Stimulated activated effector memory CD8-positive, alpha-beta T cell treated with anti-CD3 and anti-CD28 coated beads, Interleukin-12 subunit alpha, Interleukin-12 subunit beta, amount 100 ng/mL, for 72 hours (primary cell): ENCODE measurements around the gene ST6GALNAC1.

Experiments
- ATAC-seq: fragments of 150-1000 bp; cut with Tn5 transposase; 2 replicates; pipeline ENCODE4 v1.10.0; 2021
- DNase-seq, 2 donors: peaks; one replicate each; pipeline ENCODE4 v3.0.0; 2021 to 2022; ENCODE audit warnings: low spot score in 2 of 2
- H3K27ac Mint-ChIP-seq: one replicate; pipeline ENCODE4 v1.8.0; 2022; ENCODE audit warnings: mild to moderate bottlenecking, mixed read lengths
- H3K36me3 Mint-ChIP-seq: one replicate; pipeline ENCODE4 v1.8.0; 2022; ENCODE audit warnings: mild to moderate bottlenecking, mixed read lengths
- H3K4me1 Mint-ChIP-seq: one replicate; pipeline ENCODE4 v1.8.0; 2022; ENCODE audit warnings: mixed read lengths
- H3K4me3 Mint-ChIP-seq: one replicate; pipeline ENCODE4 v1.8.0; 2022; ENCODE audit warnings: mild to moderate bottlenecking, mixed read lengths
- H3K9me3 Mint-ChIP-seq: one replicate; pipeline ENCODE4 v1.8.0; 2022; ENCODE audit warnings: mixed read lengths

Gene ST6GALNAC1

GRCh38 chr17:76667786-76668453 is 24.4 kb upstream of the ST6GALNAC1 start:
- peaks cover 24% of the 10 kb centered on the region for H3K4me1 Mint-ChIP-seq
- H3K4me3 Mint-ChIP-seq, result no peak overlapping the region
- peaks cover 7% of the 10 kb centered on the region for H3K36me3 Mint-ChIP-seq
- H3K9me3 Mint-ChIP-seq, result no peaks in the 10 kb centered on the region
- no peak for DNase-seq
- no peak overlapping the region for H3K27ac Mint-ChIP-seq
- ATAC-seq, result no peak

- Mint-ChIP-seq H3K4me3 (no peak overlapping the region), H3K36me3 (peaks cover 7% of the 10 kb centered on the region)
Observed at GRCh38 chr17:76667491-76667755, 23.9 kb upstream of the ST6GALNAC1 start.

GRCh38 chr17:76660656-76661042 is 17.1 kb upstream of the ST6GALNAC1 start:
- Mint-ChIP-seq H3K9me3 (no peaks in the 10 kb centered on the region), H3K27ac (peak overlapping the region; percentile 94), H3K4me1 (peaks cover 30% of the 10 kb centered on the region), H3K36me3 (peaks cover 4% of the 10 kb centered on the region), H3K4me3 (peak overlapping the region; percentile 62)
- ATAC-seq (no peak), DNase-seq (no peak)

More at GRCh38 chr17:76667491-76667755, 23.9 kb upstream of the ST6GALNAC1 start:
- Mint-ChIP-seq H3K27ac (no peak overlapping the region), H3K4me1 (peaks cover 21% of the 10 kb centered on the region), H3K9me3 (no peaks in the 10 kb centered on the region)
- no peak for ATAC-seq
- no peak for DNase-seq

- peak; percentile 92 for ATAC-seq
- Mint-ChIP-seq H3K36me3 (peaks cover 4% of the 10 kb centered on the region), H3K4me3 (peak overlapping the region; percentile 62), H3K4me1 (peaks cover 30% of the 10 kb centered on the region), H3K9me3 (no peaks in the 10 kb centered on the region), H3K27ac (peak overlapping the region; percentile 94)
- no peak for DNase-seq
Observed at GRCh38 chr17:76659928-76660655, 16.5 kb upstream of the ST6GALNAC1 start.

- peak overlapping the region; percentile 94 for H3K27ac Mint-ChIP-seq
- peaks cover 4% of the 10 kb centered on the region for H3K36me3 Mint-ChIP-seq
- H3K9me3 Mint-ChIP-seq, result no peaks in the 10 kb centered on the region
- H3K4me1 Mint-ChIP-seq, result peaks cover 30% of the 10 kb centered on the region
- ATAC-seq (peak; percentile 48), DNase-seq (no peak)
- H3K4me3 Mint-ChIP-seq, result peak overlapping the region; percentile 16
Observed at GRCh38 chr17:76658242-76658662, 14.7 kb upstream of the ST6GALNAC1 start.

GRCh38 chr17:76657505-76658241 is 14.1 kb upstream of the ST6GALNAC1 start:
- no peak for DNase-seq
- peak overlapping the region; percentile 94 for H3K27ac Mint-ChIP-seq
- no peaks in the 10 kb centered on the region for H3K9me3 Mint-ChIP-seq
- peaks cover 4% of the 10 kb centered on the region for H3K36me3 Mint-ChIP-seq
- H3K4me1 Mint-ChIP-seq, result peaks cover 30% of the 10 kb centered on the region
- H3K4me3 Mint-ChIP-seq, result no peak overlapping the region
- ATAC-seq, result no peak

- Mint-ChIP-seq H3K4me3 (no peak overlapping the region), H3K27ac (no peak overlapping the region), H3K36me3 (peaks cover under 1% of the 10 kb centered on the region), H3K9me3 (no peaks in the 10 kb centered on the region), H3K4me1 (peaks cover 24% of the 10 kb centered on the region)
- DNase-seq (no peak), ATAC-seq (no peak)
Observed at GRCh38 chr17:76654408-76654807, 10.9 kb upstream of the ST6GALNAC1 start.

- Mint-ChIP-seq H3K36me3 (no peaks in the 10 kb centered on the region), H3K27ac (no peak overlapping the region), H3K4me3 (no peak overlapping the region), H3K9me3 (peaks cover 7% of the 10 kb centered on the region), H3K4me1 (peaks cover 13% of the 10 kb centered on the region)
- no peak for DNase-seq
- ATAC-seq, result no peak
Observed at GRCh38 chr17:76650504-76650903, 6.9 kb upstream of the ST6GALNAC1 start.

GRCh38 chr17:76646712-76647111 is 3.2 kb upstream of the ST6GALNAC1 start:
- no peak for ATAC-seq
- Mint-ChIP-seq H3K4me1 (peaks cover 11% of the 10 kb centered on the region), H3K9me3 (peaks cover 7% of the 10 kb centered on the region), H3K36me3 (no peaks in the 10 kb centered on the region), H3K27ac (no peak overlapping the region), H3K4me3 (no peak overlapping the region)
- DNase-seq, result no peak

GRCh38 chr17:76645481-76645880 is 1.9 kb upstream of the ST6GALNAC1 start:
- Mint-ChIP-seq H3K36me3 (no peaks in the 10 kb centered on the region), H3K9me3 (peaks cover 7% of the 10 kb centered on the region), H3K4me3 (no peak overlapping the region), H3K27ac (no peak overlapping the region), H3K4me1 (peaks cover 4% of the 10 kb centered on the region)
- ATAC-seq, result no peak
- no peak for DNase-seq

GRCh38 chr17:76644995-76645394 is 1.4 kb upstream of the ST6GALNAC1 start:
- DNase-seq, result no peak
- no peak for ATAC-seq
- H3K27ac Mint-ChIP-seq, result no peak overlapping the region
- peaks cover 4% of the 10 kb centered on the region for H3K4me1 Mint-ChIP-seq
- H3K9me3 Mint-ChIP-seq, result peaks cover 7% of the 10 kb centered on the region
- H3K4me3 Mint-ChIP-seq, result no peak overlapping the region
- no peaks in the 10 kb centered on the region for H3K36me3 Mint-ChIP-seq

GRCh38 chr17:76642994-76643393 is 563 bp downstream of the ST6GALNAC1 start:
- H3K36me3 Mint-ChIP-seq, result no peaks in the 10 kb centered on the region
- no peak for DNase-seq
- H3K27ac Mint-ChIP-seq, result no peak overlapping the region
- peaks cover 7% of the 10 kb centered on the region for H3K9me3 Mint-ChIP-seq
- no peak overlapping the region for H3K4me3 Mint-ChIP-seq
- ATAC-seq, result no peak
- no peaks in the 10 kb centered on the region for H3K4me1 Mint-ChIP-seq

GRCh38 chr17:76642032-76642561 is 1.5 kb downstream of the ST6GALNAC1 start:
- Mint-ChIP-seq H3K9me3 (peaks cover 7% of the 10 kb centered on the region), H3K4me1 (no peaks in the 10 kb centered on the region), H3K27ac (no peak overlapping the region), H3K4me3 (no peak overlapping the region), H3K36me3 (no peaks in the 10 kb centered on the region)
- ATAC-seq (no peak), DNase-seq (no peak)

GRCh38 chr17:76641501-76641900 is 2.1 kb downstream of the ST6GALNAC1 start:
- no peak overlapping the region for H3K27ac Mint-ChIP-seq
- no peak overlapping the region for H3K4me3 Mint-ChIP-seq
- peaks cover 4% of the 10 kb centered on the region for H3K9me3 Mint-ChIP-seq
- ATAC-seq, result no peak
- no peaks in the 10 kb centered on the region for H3K36me3 Mint-ChIP-seq
- H3K4me1 Mint-ChIP-seq, result no peaks in the 10 kb centered on the region
- DNase-seq, result no peak

GRCh38 chr17:76640550-76641380 is 2.8 kb downstream of the ST6GALNAC1 start:
- Mint-ChIP-seq H3K27ac (no peak overlapping the region), H3K4me3 (no peak overlapping the region), H3K9me3 (no peaks in the 10 kb centered on the region), H3K36me3 (no peaks in the 10 kb centered on the region), H3K4me1 (no peaks in the 10 kb centered on the region)
- DNase-seq (no peak), ATAC-seq (no peak)
